Forelimb muscle (tissue), 1 donor: ENCODE results near the gene NUDT5. TPM values are rescaled to one million over a fixed set of nuclear protein-coding genes. Genes with fewer than 3 reads are reported as not detected.
A peak's percentile ranks its signal among the peaks of the same experiment; 100 is the strongest.

Source experiments
- DNase-seq: peaks from one replicate; pipeline ENCODE4 v3.0.0-alpha.2; 2013; ENCODE audit warnings: low read depth
- polyA plus RNA-seq: library from polyadenylated mRNA; unstranded; fragments of 120-200 nt; gene quantifications from one replicate; pipeline ENCODE4 v1.2.1, GENCODE V29; 2013; ENCODE audit not compliant: insufficient read length

The NUDT5 gene
- polyA plus RNA-seq, 1 donor, result 21.7 TPM

DNA sequence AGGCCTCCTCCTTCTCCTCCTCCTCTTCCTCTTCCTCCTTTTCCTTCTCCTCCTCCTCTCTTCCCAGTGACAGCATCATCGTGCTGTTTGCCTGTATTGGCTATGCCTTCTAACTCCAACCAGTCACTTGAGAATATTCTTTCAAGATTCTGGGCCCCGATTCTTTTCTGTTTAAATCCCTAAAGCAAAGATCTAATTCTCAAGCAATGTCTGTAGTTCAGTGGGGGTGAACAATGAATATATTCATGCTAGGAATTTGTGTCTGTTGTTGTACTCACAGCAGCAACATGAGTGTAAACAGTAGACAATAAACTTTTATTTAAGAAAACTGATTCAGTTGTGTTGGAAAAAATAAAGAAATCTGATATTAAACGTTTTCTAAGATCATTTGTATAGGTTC lies 30.7 kb downstream of the NUDT5 start:
- DNase-seq, result no peak

DNA sequence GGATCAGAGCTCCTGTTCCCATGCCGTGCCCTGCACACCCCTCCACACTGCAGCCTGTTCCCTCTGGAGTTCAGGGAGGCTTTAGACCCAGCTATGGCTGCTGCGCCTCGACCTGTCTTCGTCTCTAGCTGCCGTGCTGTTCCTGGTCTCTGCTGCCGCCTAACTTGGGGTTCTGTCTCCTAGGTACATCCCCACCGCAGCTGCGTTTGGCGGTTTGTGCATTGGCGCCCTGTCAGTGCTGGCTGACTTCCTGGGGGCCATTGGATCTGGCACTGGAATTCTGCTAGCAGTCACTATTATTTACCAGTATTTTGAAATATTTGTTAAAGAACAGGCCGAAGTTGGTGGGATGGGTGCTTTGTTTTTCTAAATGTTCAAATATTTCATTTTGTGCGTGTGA lies 31.6 kb downstream of the NUDT5 start:
- no peak for DNase-seq

GRCh38 chr10:12162927-12163326 lies 32.8 kb downstream of the NUDT5 start:
- DNase-seq, result no peak

- no peak for DNase-seq
Observed at GRCh38 chr10:12160664-12161063, 35.0 kb downstream of the NUDT5 start.

DNA sequence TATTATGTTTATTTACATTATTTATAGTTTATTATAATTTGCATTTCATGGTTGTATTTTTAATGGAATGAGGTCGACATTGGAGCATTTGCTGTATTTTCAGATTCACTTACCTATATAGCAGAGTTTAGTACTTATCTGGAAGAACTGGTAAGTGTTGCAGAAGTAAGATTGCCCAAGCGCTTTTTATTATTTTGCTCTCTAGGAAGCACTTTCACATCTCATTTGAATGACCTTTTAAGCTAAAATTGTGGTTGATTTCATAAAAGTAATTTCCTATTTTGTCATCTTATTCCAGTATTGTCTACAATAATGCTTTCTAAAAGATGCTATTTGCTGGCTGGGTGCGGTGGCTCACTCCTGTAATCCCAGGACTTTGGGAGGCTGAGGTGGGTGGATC lies 37.6 kb downstream of the NUDT5 start:
- DNase-seq, result no peak

- DNase-seq, result no peak
Observed at GRCh38 chr10:12156367-12157123, 39.1 kb downstream of the NUDT5 start.

DNA sequence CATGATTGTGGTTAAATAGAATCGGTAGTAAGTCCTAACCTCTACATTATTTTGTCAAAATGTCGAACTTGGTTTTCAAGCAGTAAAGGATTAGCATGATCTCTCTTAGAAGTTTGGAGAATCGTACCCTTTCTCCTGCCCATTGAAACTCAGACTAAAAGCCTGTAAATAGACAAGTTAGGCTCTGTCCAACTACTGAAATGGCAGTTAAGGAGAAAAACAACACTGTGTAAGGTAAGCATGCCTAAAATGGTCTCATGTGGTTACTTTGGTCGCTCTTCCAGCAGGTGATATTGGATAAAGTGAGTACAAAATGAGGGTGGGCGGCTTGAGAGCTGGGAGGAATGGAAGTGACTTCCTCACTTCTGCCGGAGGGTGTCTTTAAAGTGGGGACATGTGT lies 41.2 kb downstream of the NUDT5 start:
- no peak for DNase-seq

- no peak for DNase-seq
Observed at GRCh38 chr10:12150163-12150562, 45.5 kb downstream of the NUDT5 start.

DNA sequence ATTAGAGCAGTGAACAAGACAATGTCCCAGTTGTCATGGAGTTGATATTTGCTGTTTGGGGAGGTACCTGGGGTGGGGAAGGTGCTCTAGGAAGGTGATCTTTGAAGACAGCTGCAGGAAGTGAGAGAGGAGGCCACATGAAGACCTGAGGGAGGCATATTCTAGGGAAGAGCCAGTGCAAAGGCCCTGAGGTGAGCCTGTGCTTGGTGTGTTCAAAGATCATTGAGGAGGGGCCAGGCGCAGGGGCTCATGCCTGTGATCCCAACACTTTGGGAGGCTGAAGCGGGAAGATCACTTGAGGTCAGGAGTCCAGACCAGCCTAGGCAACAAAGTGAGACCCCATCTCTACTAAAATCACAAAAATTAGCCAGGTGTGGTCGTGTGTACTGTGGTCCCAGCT lies 51.2 kb downstream of the NUDT5 start:
- DNase-seq, result no peak

DNA sequence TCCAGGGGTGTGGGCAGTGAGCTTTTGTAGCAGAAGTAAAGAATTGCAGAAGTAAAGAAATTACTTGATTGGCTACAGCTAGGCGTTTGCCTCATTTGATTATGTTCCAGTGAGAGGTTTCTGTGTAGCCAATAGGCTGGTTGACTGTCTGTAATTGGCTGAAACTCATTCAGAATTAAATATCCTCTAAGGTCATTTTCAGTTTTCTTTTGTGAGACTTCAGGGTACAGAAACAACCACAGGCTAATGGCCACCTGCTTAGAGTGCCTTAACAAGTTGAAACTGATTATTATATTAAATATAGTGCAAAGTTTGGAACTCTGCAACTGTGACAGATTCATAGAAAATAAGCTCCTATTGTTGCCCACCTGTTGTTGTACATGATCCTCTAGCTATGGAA lies 55.7 kb downstream of the NUDT5 start:
- DNase-seq, result no peak

DNA sequence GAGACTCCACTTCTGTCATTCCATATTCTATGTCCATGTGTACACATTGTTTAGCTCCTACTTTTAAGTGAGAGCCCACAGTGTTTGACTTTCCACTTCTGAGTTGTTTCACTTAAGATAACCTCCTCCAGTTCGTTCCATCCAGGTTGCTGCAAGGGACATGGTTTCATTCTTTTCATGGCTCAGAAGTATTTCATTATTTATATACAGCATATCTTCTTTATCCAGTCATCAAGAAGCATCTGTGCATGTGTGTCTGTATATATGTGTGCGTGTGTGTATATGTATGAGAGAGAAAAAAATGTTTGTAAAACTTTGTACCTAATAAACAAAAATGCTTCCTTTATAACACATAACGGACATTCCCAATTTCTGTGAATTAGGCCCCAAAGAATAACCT lies 60.1 kb downstream of the NUDT5 start:
- no peak for DNase-seq

GRCh38 chr10:12130237-12130872 lies 65.3 kb downstream of the NUDT5 start:
- no peak for DNase-seq

- DNase-seq, result peak; percentile 72
Observed at GRCh38 chr10:12129222-12130111, 66.2 kb downstream of the NUDT5 start, which contains the start of gene SEC61A2. SEC61A2 (plus strand) TSS chr10:12129677; CDS start chr10:12129788, 111 bp downstream.

DNA sequence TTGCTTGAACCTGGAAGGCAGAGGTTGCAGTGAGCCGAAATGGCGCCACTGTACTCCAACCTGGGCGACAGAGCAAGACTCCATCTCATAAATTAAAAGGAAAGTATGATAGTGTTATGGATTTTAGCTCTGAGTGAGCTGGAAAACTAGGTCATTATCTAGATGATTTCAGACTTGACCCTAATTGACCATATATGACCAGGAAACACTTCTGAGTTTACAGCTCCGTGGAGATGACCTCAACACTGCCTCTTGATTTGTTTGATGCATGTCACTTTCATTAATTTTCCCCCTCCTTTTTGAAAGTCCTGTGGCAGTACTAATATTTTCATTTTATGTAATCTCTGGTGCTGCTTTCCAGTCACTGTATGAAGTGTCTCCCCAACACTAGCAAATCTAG lies 74.0 kb downstream of the NUDT5 start:
- no peak for DNase-seq

Other genes starting within 250 kb of the NUDT5 start
- 21.3 TPM for gene UPF2, start 153.1 kb downstream of the NUDT5 start, polyA plus RNA-seq
- gene DHTKD1, start 126.9 kb downstream of the NUDT5 start, polyA plus RNA-seq, result 10.0 TPM
- 11.7 TPM for gene SEC61A2, start 66.2 kb downstream of the NUDT5 start, polyA plus RNA-seq
- gene CDC123, start 297 bp upstream of the NUDT5 start, polyA plus RNA-seq, result 81.3 TPM
- gene CAMK1D, start 153.7 kb upstream of the NUDT5 start, polyA plus RNA-seq, result 3.6 TPM